OCI-LY7 (cell line): Measurements from ENCODE around the gene C6orf141. TPM values are rescaled to one million over a fixed set of nuclear protein-coding genes. Genes with fewer than 3 reads are reported as not detected.

Source experiments
- BruUV-seq: library from RNA; stranded (reverse); fragments of 400-500 nt; replicated peaks from 2 replicates; lab custom pipeline; 2021; lab: Mats Ljungman, UMichigan
- CTCF ChIA-PET: fragments of 300-600 bp; sonication (Branson Sonifier 250); formaldehyde crosslinking; loops from one replicate; lab custom pipeline; 2022; ENCODE audit warnings: antibody characterized with exemption; ENCODE audit not compliant: unreplicated experiment; lab: Charles Lee
- POLR2A ChIA-PET: fragments of 300-600 bp; sonication (Branson Sonifier 250); formaldehyde crosslinking; loops from one replicate; lab custom pipeline; 2022; ENCODE audit warnings: antibody characterized with exemption; lab: Charles Lee
- DNase-seq: peaks from one replicate; pipeline ENCODE4 v3.0.0-alpha.2; 2015; ENCODE audit warnings: low spot score
- H2AFZ ChIP-seq: fragments of 200-600 bp; sonication (generic), shearing (Covaris generic); 2 replicates; pipeline ENCODE4 v1.6.1; 2014; ENCODE audit warnings: mild to moderate bottlenecking, antibody characterized with exemption, low read length, moderate library complexity
- H3K27ac ChIP-seq: fragments of 200-600 bp; sonication (generic); 2 replicates; pipeline ENCODE4 v1.5.1; 2014; ENCODE audit warnings: mixed run types, low read depth, mild to moderate bottlenecking, moderate library complexity, low read length, inconsistent platforms; ENCODE audit not compliant: poor library complexity, severe bottlenecking
- H3K36me3 ChIP-seq: fragments of 200-600 bp; sonication (generic); 2 replicates; pipeline ENCODE4 v1.6.1; 2014; ENCODE audit warnings: mild to moderate bottlenecking, antibody characterized with exemption, low read length, moderate library complexity, mixed read lengths; ENCODE audit not compliant: insufficient read depth
- H3K4me1 ChIP-seq: fragments of 200-600 bp; sonication (generic); 2 replicates; pipeline ENCODE4 v1.5.1; 2014; ENCODE audit warnings: mild to moderate bottlenecking, low read length; ENCODE audit not compliant: insufficient read depth, poor library complexity, severe bottlenecking
- H3K4me2 ChIP-seq: fragments of 200-600 bp; sonication (generic); 2 replicates; pipeline ENCODE4 v1.6.1; 2014; ENCODE audit warnings: mild to moderate bottlenecking, low read length
- H3K4me3 ChIP-seq: fragments of 200-600 bp; sonication (generic); 2 replicates; pipeline ENCODE4 v1.5.1; 2014; ENCODE audit warnings: mild to moderate bottlenecking, low read depth, low read length; ENCODE audit not compliant: poor library complexity, severe bottlenecking
- H3K79me2 ChIP-seq: fragments of 200-600 bp; sonication (generic); 2 replicates; pipeline ENCODE4 v1.6.1; 2016; ENCODE audit warnings: low read depth, mild to moderate bottlenecking, low read length, moderate library complexity, mixed read lengths; ENCODE audit not compliant: insufficient read depth
- H3K9me2 ChIP-seq: fragments of 200-600 bp; sonication (generic); 2 replicates; pipeline ENCODE4 v1.6.1; 2016; ENCODE audit warnings: mild to moderate bottlenecking, low read length, mixed read lengths; ENCODE audit not compliant: insufficient read depth
- H3K9me3 ChIP-seq: fragments of 200-600 bp; sonication (generic); 2 replicates; pipeline ENCODE4 v1.6.1; 2014; ENCODE audit warnings: mild to moderate bottlenecking, mixed run types, low read length, mixed read lengths
- H4K20me1 ChIP-seq: fragments of 200-600 bp; sonication (generic); 2 replicates; pipeline ENCODE4 v1.6.1; 2014; ENCODE audit warnings: mild to moderate bottlenecking, antibody characterized with exemption, low read length, moderate library complexity, mixed read lengths; ENCODE audit not compliant: insufficient read depth
- CTCF ChIP-seq: fragments of 200-600 bp; sonication (generic); conservative IDR thresholded peaks from 2 replicates; pipeline ENCODE4 v1.5.1; 2014; ENCODE audit warnings: mild to moderate bottlenecking, antibody characterized with exemption, low read length, moderate library complexity, mixed read lengths
- EZH2phosphoT487 ChIP-seq: fragments of 200-600 bp; sonication (generic); IDR thresholded peaks from 2 replicates; pipeline ENCODE4 v1.6.1; 2018; ENCODE audit warnings: low read depth, borderline replicate concordance, mild to moderate bottlenecking, mixed run types, antibody characterized with exemption, low read length, moderate library complexity, mixed read lengths
- intact Hi-C: fragments of 100-400 bp; cut with micrococcal nuclease; formaldehyde crosslinking; loops from one replicate; pipeline ENCODE4 v1.10.0; 2022; ENCODE audit not compliant: unreplicated experiment
- total RNA-seq, 2 experiments: library from RNA; depleted of rRNA in 1 of 2; stranded (reverse); fragments of >200 nt in 1 of 2; shearing (Covaris generic) in 1 of 2; gene quantifications; 2 replicates each; pipeline ENCODE4 v1.2.3, GENCODE V29; 2014 to 2022

Gene C6orf141
- total RNA-seq, 2 experiments from 2014 or later: not detected

GRCh38 chr6:49549691-49550491 lies 577 bp upstream of the C6orf141 start:
- Histone ChIP-seq H3K79me2 (no peaks in the 10 kb centered on the region), H3K36me3 (no peaks in the 10 kb centered on the region), H3K9me3 (no peaks in the 10 kb centered on the region), H3K9me2 (no peaks in the 10 kb centered on the region), H3K4me2 (no peak overlapping the region), H3K27ac (no peak overlapping the region), H3K4me1 (no peaks in the 10 kb centered on the region), H2AFZ (no peak overlapping the region), H3K4me3 (no peak overlapping the region), H4K20me1 (no peaks in the 10 kb centered on the region)
- intact Hi-C loops: no loop called here
- BruUV-seq: no TSS peak
- TF ChIP-seq CTCF (no peak), EZH2phosphoT487 (no peak)
- CTCF ChIA-PET: no interaction called here
- POLR2A ChIA-PET: no interaction called here
- DNase-seq: no peak

GRCh38 chr6:49551078-49551865 lies 804 bp downstream of the C6orf141 start:
- no peak for TF ChIP-seq CTCF
- no peak for TF ChIP-seq EZH2phosphoT487
- Histone ChIP-seq H3K9me2 (no peaks in the 10 kb centered on the region), H4K20me1 (no peaks in the 10 kb centered on the region), H3K4me2 (no peak overlapping the region), H3K36me3 (no peaks in the 10 kb centered on the region), H2AFZ (no peak overlapping the region), H3K4me3 (no peak overlapping the region), H3K4me1 (no peaks in the 10 kb centered on the region), H3K79me2 (no peaks in the 10 kb centered on the region), H3K27ac (no peak overlapping the region), H3K9me3 (no peaks in the 10 kb centered on the region)
- POLR2A ChIA-PET: no interaction called here
- DNase-seq: no peak
- intact Hi-C loops: no loop called here
- CTCF ChIA-PET: no interaction called here
- no TSS peak for BruUV-seq

- ChIA-PET CTCF (no interaction called here), POLR2A (no interaction called here)
- Histone ChIP-seq H4K20me1 (no peaks in the 10 kb centered on the region), H2AFZ (no peak overlapping the region), H3K79me2 (no peaks in the 10 kb centered on the region), H3K9me3 (no peaks in the 10 kb centered on the region), H3K4me2 (no peak overlapping the region), H3K4me3 (no peak overlapping the region), H3K36me3 (no peaks in the 10 kb centered on the region), H3K27ac (no peak overlapping the region), H3K9me2 (no peaks in the 10 kb centered on the region), H3K4me1 (no peaks in the 10 kb centered on the region)
- DNase-seq: no peak
- TF ChIP-seq EZH2phosphoT487 (no peak), CTCF (no peak)
- no TSS peak for BruUV-seq
- intact Hi-C loops: no loop called here
Observed at GRCh38 chr6:49551866-49552129, 1.3 kb downstream of the C6orf141 start.
